Erythroblast (primary cell): ENCODE results near the gene SPDYE16.

Experiments used
- GATA1 ChIP-seq: IDR thresholded peaks from 2 replicates; pipeline ENCODE4 v1.6.1; 2011; ENCODE audit warnings: low read depth, mild to moderate bottlenecking, control low read depth, low read length, moderate library complexity
- POLR2A ChIP-seq: IDR thresholded peaks from 2 replicates; pipeline ENCODE4 v1.6.1; 2011; ENCODE audit warnings: mild to moderate bottlenecking, low read length

- TF ChIP-seq POLR2A (no peak), GATA1 (no peak)
These were observed 32.9 kb downstream of the SPDYE16 start, which contains the start of gene UPK3B for GRCh38 chr7:76509931-76510877.
